IMR-90 (cell line): ENCODE measurements around the gene CERS6. TPM values are rescaled to one million over a fixed set of nuclear protein-coding genes. Genes with fewer than 3 reads are reported as not detected.
A peak's percentile ranks its signal among the peaks of the same experiment; 100 is the strongest.

ENCODE experiments used
- ATAC-seq: fragments of 200-7000 bp; cut with Tn5 transposase; 2 replicates; pipeline ENCODE4 v1.9.1; 2020; ENCODE audit warnings: low read depth, mild to moderate bottlenecking, moderate library complexity
- BruUV-seq: library from RNA; stranded (reverse); fragments of 400-500 nt; replicated peaks from 2 replicates; lab custom pipeline; 2021; lab: Mats Ljungman, UMichigan
- CTCF ChIA-PET: fragments of 300-600 bp; formaldehyde crosslinking; extraction: SDS; loops from one replicate; lab custom pipeline; 2021; ENCODE audit warnings: antibody characterized with exemption; lab: Yijun Ruan, JAX
- POLR2A ChIA-PET: fragments of 300-600 bp; sonication (Branson Sonifier 250); formaldehyde crosslinking; loops from one replicate; lab custom pipeline; 2022; ENCODE audit warnings: antibody characterized with exemption; ENCODE audit not compliant: unreplicated experiment; lab: Charles Lee
- DNase-seq: peaks from one replicate; pipeline ENCODE4 v3.0.0; 2013
- H2AFZ ChIP-seq: replicated peaks from 2 replicates; pipeline ENCODE3; 2013; ENCODE audit warnings: low read length, mild to moderate bottlenecking; ENCODE audit not compliant: poor library complexity
- H2AK5ac ChIP-seq: 2 replicates; pipeline ENCODE4 v1.6.1; 2013; ENCODE audit warnings: low read depth, low read length, inconsistent platforms
- H2AK9ac ChIP-seq: replicated peaks from 2 replicates; pipeline ENCODE3; 2013; ENCODE audit warnings: mild to moderate bottlenecking, low read depth, low read length, moderate library complexity; ENCODE audit not compliant: poor library complexity
- H2BK120ac ChIP-seq: 2 replicates; pipeline ENCODE4 v1.6.1; 2013; ENCODE audit warnings: low read depth, low read length, inconsistent platforms
- H2BK15ac ChIP-seq: 3 replicates; pipeline ENCODE4 v1.6.1; 2013; ENCODE audit warnings: low read depth, low read length, inconsistent platforms
- H2BK20ac ChIP-seq: 2 replicates; pipeline ENCODE4 v1.6.1; 2013; ENCODE audit warnings: low read depth, mild to moderate bottlenecking, inconsistent platforms, low read length, moderate library complexity
- H2BK5ac ChIP-seq: 2 replicates; pipeline ENCODE4 v1.6.1; 2013; ENCODE audit warnings: mild to moderate bottlenecking, low read depth, low read length, inconsistent platforms; ENCODE audit not compliant: poor library complexity, severe bottlenecking
- H3K14ac ChIP-seq: replicated peaks from 2 replicates; pipeline ENCODE4 v1.6.1; 2013; ENCODE audit warnings: low read depth, low read length, inconsistent platforms
- H3K18ac ChIP-seq: 2 replicates; pipeline ENCODE4 v1.6.1; 2013; ENCODE audit warnings: low read depth, low read length, control low read depth
- H3K23ac ChIP-seq: 2 replicates; pipeline ENCODE4 v1.6.1; 2013; ENCODE audit warnings: low read depth, low read length, inconsistent platforms
- H3K27ac ChIP-seq: 2 replicates; pipeline ENCODE4 v1.5.1; 2013; ENCODE audit warnings: mild to moderate bottlenecking, control low read depth, low read length; ENCODE audit not compliant: insufficient read depth
- H3K27me3 ChIP-seq: 2 replicates; pipeline ENCODE4 v1.6.1; 2013; ENCODE audit warnings: low read length; ENCODE audit not compliant: control insufficient read depth, insufficient read depth
- H3K36me3 ChIP-seq: 2 replicates; pipeline ENCODE4 v1.6.1; 2013; ENCODE audit warnings: low read length, mixed read lengths; ENCODE audit not compliant: control insufficient read depth, insufficient read depth
- H3K4ac ChIP-seq: 2 replicates; pipeline ENCODE4 v1.6.1; 2013; ENCODE audit warnings: low read depth, low read length, inconsistent platforms
- H3K4me1 ChIP-seq: 2 replicates; pipeline ENCODE4 v1.6.1; 2013; ENCODE audit warnings: low read length, mixed read lengths; ENCODE audit not compliant: control insufficient read depth, insufficient read depth
- H3K4me2 ChIP-seq: 2 replicates; pipeline ENCODE4 v1.6.1; 2013; ENCODE audit warnings: low read depth, mild to moderate bottlenecking, control low read depth, low read length, moderate library complexity
- H3K4me3 ChIP-seq: 2 replicates; pipeline ENCODE4 v1.5.1; 2013; ENCODE audit warnings: low read depth, mild to moderate bottlenecking, control low read depth, low read length, moderate library complexity; ENCODE audit not compliant: insufficient read depth
- H3K56ac ChIP-seq: 2 replicates; pipeline ENCODE4 v1.6.1; 2013; ENCODE audit warnings: low read length, inconsistent platforms; ENCODE audit not compliant: insufficient read depth; ENCODE audit errors: extremely low read depth
- H3K79me1 ChIP-seq, 2 experiments: 2 replicates each; pipeline ENCODE4 v1.6.1; 2013; ENCODE audit warnings: low read length in 2 of 2, inconsistent platforms in 1 of 2, low read depth in 1 of 2
- H3K9ac ChIP-seq: 2 replicates; pipeline ENCODE4 v1.6.1; 2013; ENCODE audit warnings: low read depth, low read length, control low read depth
- H3K9me1 ChIP-seq: 2 replicates; pipeline ENCODE4 v1.6.1; 2013; ENCODE audit warnings: low read length, inconsistent platforms; ENCODE audit not compliant: insufficient read depth
- H3K9me3 ChIP-seq: 2 replicates; pipeline ENCODE4 v1.6.1; 2013; ENCODE audit warnings: low read length; ENCODE audit not compliant: control insufficient read depth, insufficient read depth
- H4K20me1 ChIP-seq: 2 replicates; pipeline ENCODE4 v1.6.1; 2013; ENCODE audit warnings: low read length, inconsistent platforms; ENCODE audit not compliant: insufficient read depth
- H4K5ac ChIP-seq: 2 replicates; pipeline ENCODE4 v1.6.1; 2013; ENCODE audit warnings: mild to moderate bottlenecking, low read depth, low read length, control low read depth
- H4K8ac ChIP-seq, 2 experiments: 2 replicates each; pipeline ENCODE4 v1.6.1; 2013; ENCODE audit warnings: low read depth in 2 of 2, low read length in 2 of 2, control low read depth in 1 of 2, inconsistent platforms in 1 of 2
- H4K91ac ChIP-seq: 2 replicates; pipeline ENCODE4 v1.6.1; 2013; ENCODE audit warnings: low read depth, low read length, inconsistent platforms; ENCODE audit not compliant: insufficient read depth
- CEBPB ChIP-seq: IDR thresholded peaks from 2 replicates; pipeline ENCODE4 v1.6.1; 2012; ENCODE audit warnings: low read depth, low read length, improper control_type of control experiment
- MAFK ChIP-seq: IDR thresholded peaks from 2 replicates; pipeline ENCODE4 v1.6.1; 2012; ENCODE audit warnings: low read depth, low read length, improper control_type of control experiment
- USF2 ChIP-seq: fragments of 150-350 bp; IDR thresholded peaks from 2 replicates; pipeline ENCODE4 v1.6.1; 2017; ENCODE audit warnings: mild to moderate bottlenecking, antibody characterized with exemption, low read length, low read depth
- dilution Hi-C: fragments of 300-500 bp; cut with HindIII; formaldehyde crosslinking; loops from one replicate; pipeline ENCODE4 v1.14.3; 2018; ENCODE audit warnings: low sequenced_read_pairs; ENCODE audit not compliant: unreplicated experiment
- in situ Hi-C: fragments of 300-500 bp; cut with MboI; formaldehyde crosslinking; loops from 3 replicates; pipeline ENCODE4 v1.14.3; 2019; ENCODE audit warnings: low sequenced_read_pairs, inconsistent platforms, mixed read lengths
- intact Hi-C: fragments of 100-400 bp; cut with micrococcal nuclease; formaldehyde crosslinking; loops from 2 replicates; pipeline ENCODE4 v1.10.0; 2022
- polyA plus RNA-seq, 3 experiments: library from polyadenylated mRNA; depleted of rRNA; stranded (reverse); fragments of >200 nt; gene quantifications; 2 replicates each; pipeline ENCODE4 v1.2.3, GENCODE V29; 2012; ENCODE audit warnings: low replicate concordance in 1 of 3
- total RNA-seq: library from RNA; depleted of rRNA; stranded (reverse); fragments of >200 nt; gene quantifications from 2 replicates; pipeline ENCODE4 v1.2.3, GENCODE V29; 2012

Gene CERS6
- total and polyA plus RNA-seq, 2 of the 4 experiments (the other 2 are of a cell fraction) = 2.1 to 5.7 TPM

- dilution Hi-C loops (no loop called here), in situ Hi-C loops (no loop called here), intact Hi-C loops (no loop called here)
- H2AFZ ChIP-seq = no peak overlapping the region
- H2BK120ac ChIP-seq = no peak overlapping the region
- DNase-seq = no peak
- H4K91ac ChIP-seq = no peak overlapping the region
- H4K5ac ChIP-seq = no peak overlapping the region
- no peak overlapping the region for H4K8ac ChIP-seq
- no peak overlapping the region for H3K27ac ChIP-seq
- no peak overlapping the region for H3K14ac ChIP-seq
- ChIA-PET POLR2A (no interaction called here), CTCF (interaction anchor here (0.5 kb wide), 1 partner anchor 463 kb away, joined by 3 read pairs; no protein-coding TSS in a partner anchor)
- H3K9me3 ChIP-seq = no peaks in the 10 kb centered on the region
- no peaks in the 10 kb centered on the region for H4K20me1 ChIP-seq
- H3K4me2 ChIP-seq = no peak overlapping the region
- no peak overlapping the region for H3K56ac ChIP-seq
- no peak overlapping the region for H2BK20ac ChIP-seq
- no peak for ATAC-seq
- no peaks in the 10 kb centered on the region for H3K4me1 ChIP-seq
- no peaks in the 10 kb centered on the region; the same call in 1 of the 2 replicates for H3K27me3 ChIP-seq
- no peak overlapping the region for H2AK5ac ChIP-seq
- no peaks in the 10 kb centered on the region for H3K79me1 ChIP-seq
- no peak overlapping the region for H3K4ac ChIP-seq
- no peak overlapping the region for H2BK5ac ChIP-seq
- H3K36me3 ChIP-seq = no peaks in the 10 kb centered on the region
- H3K23ac ChIP-seq = no peak overlapping the region
- H3K4me3 ChIP-seq = no peak overlapping the region
- BruUV-seq = no TSS peak
- H3K9ac ChIP-seq = no peak overlapping the region
- H3K18ac ChIP-seq = no peak overlapping the region
- H2AK9ac ChIP-seq = no peak overlapping the region
- no peaks in the 10 kb centered on the region for H3K9me1 ChIP-seq
- H2BK15ac ChIP-seq = no peak overlapping the region
- TF ChIP-seq USF2 (no peak), CEBPB (no peak), MAFK (peak; percentile 37)
These were observed 39.5 kb upstream of the CERS6 start for GRCh38 chr2:168416555-168416954.
